Prostate gland (tissue), 2 donors: Measurements from ENCODE around the gene SLC34A3. TPM values are rescaled to one million over a fixed set of nuclear protein-coding genes. Genes with fewer than 3 reads are reported as not detected.

Experiments used
- DNase-seq: peaks from one replicate; pipeline ENCODE4 v3.0.0-alpha.2; 2019; ENCODE audit warnings: low spot score
- H3K27ac ChIP-seq, 2 donors: fragments of 200-600 bp; sonication (generic); 2 replicates each; pipeline ENCODE4 v1.5.1; 2017 to 2019
- H3K27me3 ChIP-seq: fragments of 200-600 bp; sonication (generic); replicated peaks from 2 replicates; pipeline ENCODE4 v1.5.1; 2019; ENCODE audit not compliant: insufficient read depth
- H3K36me3 ChIP-seq, 2 donors: fragments of 200-600 bp; sonication (generic); 1 replicate in 1 of 2; 2 replicates in 1 of 2; pipeline versions ENCODE4 v1.5.1 to v1.8.1; 2017 to 2019
- H3K4me1 ChIP-seq: fragments of 200-600 bp; sonication (generic); replicated peaks from 2 replicates; pipeline ENCODE4 v1.5.1; 2019
- H3K4me3 ChIP-seq, 2 donors: fragments of 200-600 bp; sonication (generic); 2 replicates each; pipeline ENCODE4 v1.5.1; 2017 to 2019
- H3K9me3 ChIP-seq: fragments of 200-600 bp; sonication (generic); 2 replicates; pipeline ENCODE4 v1.5.1; 2017
- CTCF ChIP-seq, 4 experiments: fragments of 200-600 bp in 2 of 4; fragments of 450-650 bp in 2 of 4; sonication (generic) in 2 of 4; IDR thresholded peaks; 1 replicate in 3 of 4; 2 replicates in 1 of 4; pipeline ENCODE4 v1.5.1; 2016 to 2019; ENCODE audit warnings: antibody characterized with exemption in 4 of 4, mild to moderate bottlenecking in 2 of 4, moderate library complexity in 2 of 4
- POLR2A ChIP-seq: fragments of 450-650 bp; IDR thresholded peaks from one replicate; pipeline ENCODE4 v1.6.1; 2016; ENCODE audit warnings: antibody characterized with exemption, mild to moderate bottlenecking
- POLR2AphosphoS5 ChIP-seq: sonication (generic); formaldehyde crosslinking; IDR thresholded peaks from one replicate; pipeline ENCODE4 v1.6.1; 2017; ENCODE audit warnings: antibody characterized with exemption
- WGBS: methylation state at CpG from one replicate; pipeline ENCODE4 v1.1.5; 2018; 5-methylcytosine and 5-hydroxymethylcytosine counted together
- intact Hi-C: fragments of 100-400 bp; cut with DNase I; formaldehyde crosslinking; loops from one replicate; pipeline ENCODE4 v1.14.2; 2022
- total RNA-seq, 2 donors: library from RNA; depleted of rRNA; stranded (reverse); fragments of >200 nt; gene quantifications; one replicate each; pipeline ENCODE4 v1.1.0, GENCODE V29; 2016

SLC34A3 gene
- total RNA-seq, 2 donors from 2014 or later: 0.57 TPM; not detected in 1

GRCh38 chr9:137199411-137200121 is 31.1 kb upstream of the SLC34A3 start:
- Histone ChIP-seq H3K27ac (no peak overlapping the region), H3K27me3 (no peaks in the 10 kb centered on the region), H3K36me3 (no peaks in the 10 kb centered on the region), H3K4me1 (peaks cover 56% of the 10 kb centered on the region), H3K4me3 (peak overlapping the region; percentile 56 to 61), H3K9me3 (no peaks in the 10 kb centered on the region)
- intact Hi-C loops: no loop called here
- DNase-seq: no peak
- TF ChIP-seq POLR2AphosphoS5: no peak
- no peak for TF ChIP-seq POLR2A
- TF ChIP-seq CTCF (IDR thresholded peaks at IDR 0.05): no peak
- 20% methylated on average over 37 of the region's 51 CpGs for WGBS

- DNase-seq: peak; percentile 99
- intact Hi-C loops: no loop called here
- Histone ChIP-seq H3K4me1 (peaks cover 48% of the 10 kb centered on the region), H3K27ac (peak within 1 kb of the TSS; percentile 71 to 72), H3K9me3 (no peaks in the 10 kb centered on the region), H3K36me3 (no peaks in the 10 kb centered on the region), H3K4me3 (peak within 1 kb of the TSS; percentile 56 to 61), H3K27me3 (no peaks in the 10 kb centered on the region)
- peak; percentile 92 for TF ChIP-seq POLR2AphosphoS5
- peak; percentile 63 for TF ChIP-seq POLR2A
- TF ChIP-seq CTCF (IDR thresholded peaks at IDR 0.05): peak in 2 of 4 experiments; percentile 35 to 38
- 0% methylated on average over 16 of the region's 118 CpGs for WGBS
Observed at GRCh38 chr9:137200311-137201204, 30.1 kb upstream of the SLC34A3 start, which contains the start of gene TPRN. Gene TPRN (minus strand): TSS chr9:137200741. CDS start chr9:137200711, 30 bp downstream.

GRCh38 chr9:137201205-137201868 is 29.4 kb upstream of the SLC34A3 start:
- Histone ChIP-seq H3K36me3 (no peaks in the 10 kb centered on the region), H3K27ac (peak overlapping the region; percentile 71 to 72), H3K27me3 (no peaks in the 10 kb centered on the region), H3K4me3 (peak overlapping the region; percentile 56 to 61), H3K4me1 (peaks cover 49% of the 10 kb centered on the region), H3K9me3 (no peaks in the 10 kb centered on the region)
- no peak for TF ChIP-seq POLR2AphosphoS5
- no peak for DNase-seq
- 19% methylated on average over 23 of the region's 23 CpGs for WGBS
- intact Hi-C loops: no loop called here

GRCh38 chr9:137202966-137203365 is 27.7 kb upstream of the SLC34A3 start:
- no peak for TF ChIP-seq POLR2A
- no peak for TF ChIP-seq POLR2AphosphoS5
- Histone ChIP-seq H3K36me3 (no peaks in the 10 kb centered on the region), H3K4me1 (peaks cover 42% of the 10 kb centered on the region), H3K27ac (no peak overlapping the region), H3K4me3 (no peak overlapping the region), H3K27me3 (no peaks in the 10 kb centered on the region), H3K9me3 (no peaks in the 10 kb centered on the region)
- 81% methylated on average over 8 of the region's 8 CpGs for WGBS
- intact Hi-C loops: no loop called here
- DNase-seq: no peak

- Histone ChIP-seq H3K9me3 (no peaks in the 10 kb centered on the region), H3K4me1 (peaks cover 28% of the 10 kb centered on the region), H3K36me3 (no peaks in the 10 kb centered on the region), H3K27me3 (no peaks in the 10 kb centered on the region), H3K4me3 (peak overlapping the region; percentile 73 to 75), H3K27ac (peak overlapping the region; percentile 49 to 72)
- TF ChIP-seq POLR2A (no peak), POLR2AphosphoS5 (no peak), CTCF (IDR thresholded peaks at IDR 0.05) (no peak)
- DNase-seq: no peak
- WGBS: 17% methylated on average over 21 of the region's 21 CpGs
- intact Hi-C loops: no loop called here
Observed at GRCh38 chr9:137204731-137205125, 26.0 kb upstream of the SLC34A3 start.
